SK-N-SH (cell line): ENCODE measurements around the gene STRIP2. TPM values are rescaled to one million over a fixed set of nuclear protein-coding genes. Genes with fewer than 3 reads are reported as not detected.
"Not testable (repeated sequence)": the region's sequence is repeated elsewhere in the genome, so short reads cannot be mapped to it uniquely, and the experiment has no call there.

ENCODE experiments used
- CTCF ChIA-PET: fragments of 300-600, 350-600 bp; formaldehyde crosslinking; extraction: SDS; loops from one replicate; lab custom pipeline; 2021; lab: Yijun Ruan, JAX
- POLR2A ChIA-PET: fragments of 350-600 bp; sonication (Branson Sonifier 250); formaldehyde crosslinking; extraction: SDS; loops from one replicate; lab custom pipeline; 2020; ENCODE audit warnings: antibody characterized with exemption, inconsistent platforms; lab: Yijun Ruan, JAX
- DNase-seq: peaks from one replicate; pipeline ENCODE4 v3.0.0; 2012
- H2AFZ ChIP-seq: fragments of 200-600 bp; sonication (generic); 2 replicates; pipeline ENCODE4 v1.8.1; 2016; ENCODE audit warnings: antibody characterized with exemption, mild to moderate bottlenecking, low read depth
- H3F3A ChIP-seq: fragments of 200-600 bp; sonication (generic); replicated peaks from 2 replicates; pipeline ENCODE3; 2016; ENCODE audit warnings: antibody characterized with exemption, mild to moderate bottlenecking; ENCODE audit not compliant: insufficient read depth
- H3K27ac ChIP-seq, 2 experiments: fragments of 200-500 bp in 1 of 2; fragments of 200-600 bp in 1 of 2; sonication (Bioruptor generic) in 1 of 2; sonication (generic), shearing (Covaris generic) in 1 of 2; 2 replicates each; pipeline versions ENCODE4 v1.5.1 to v1.6.1; 2014 to 2016; ENCODE audit warnings: low read depth in 2 of 2, inconsistent platforms in 1 of 2, low read length in 1 of 2, mild to moderate bottlenecking in 1 of 2, mixed read lengths in 1 of 2
- H3K27me3 ChIP-seq: fragments of 200-600 bp; sonication (generic), shearing (Covaris generic); 2 replicates; pipeline ENCODE4 v1.6.1; 2016; ENCODE audit warnings: mixed run types; ENCODE audit not compliant: insufficient read depth
- H3K36me3 ChIP-seq, 2 experiments: fragments of 200-500 bp in 1 of 2; fragments of 200-600 bp in 1 of 2; sonication (Bioruptor generic) in 1 of 2; sonication (generic) in 1 of 2; replicated peaks in 1 of 2; 2 replicates each; pipeline versions ENCODE3 to v1.5.1; 2014 to 2016; ENCODE audit warnings: low read length in 1 of 2, mild to moderate bottlenecking in 1 of 2; ENCODE audit not compliant: insufficient read depth in 2 of 2, control insufficient read depth in 1 of 2
- H3K4me1 ChIP-seq, 2 experiments: fragments of 200-500 bp in 1 of 2; fragments of 200-600 bp in 1 of 2; sonication (Bioruptor generic) in 1 of 2; sonication (generic), shearing (Covaris generic) in 1 of 2; 2 replicates each; pipeline versions ENCODE4 v1.5.1 to v1.6.1; 2014 to 2016; ENCODE audit warnings: low read depth in 1 of 2, low read length in 1 of 2, mixed run types in 1 of 2; ENCODE audit not compliant: insufficient read depth in 2 of 2, control insufficient read depth in 1 of 2
- H3K4me2 ChIP-seq: fragments of 200-600 bp; sonication (generic), shearing (Covaris generic); 2 replicates; pipeline ENCODE4 v1.6.1; 2017; ENCODE audit warnings: mixed run types
- H3K4me3 ChIP-seq, 2 experiments: fragments of 200-500 bp in 1 of 2; fragments of 200-600 bp in 1 of 2; sonication (Bioruptor generic) in 1 of 2; sonication (generic), shearing (Covaris generic) in 1 of 2; 2 replicates each; pipeline versions ENCODE4 v1.5.1 to v1.8.1; 2014 to 2016; ENCODE audit warnings: low read depth in 2 of 2, inconsistent platforms in 1 of 2, low read length in 1 of 2, mild to moderate bottlenecking in 1 of 2, mixed read lengths in 1 of 2, moderate library complexity in 1 of 2
- H3K79me2 ChIP-seq: fragments of 200-600 bp; sonication (generic); 2 replicates; pipeline ENCODE4 v1.8.1; 2017; ENCODE audit warnings: mild to moderate bottlenecking; ENCODE audit not compliant: insufficient read depth
- H3K9ac ChIP-seq: fragments of 200-600 bp; sonication (generic); 2 replicates; pipeline ENCODE4 v1.6.1; 2017; ENCODE audit warnings: mixed run types
- H3K9me2 ChIP-seq: fragments of 200-600 bp; sonication (generic); 2 replicates; pipeline ENCODE4 v1.6.1; 2017; ENCODE audit warnings: mixed run types
- H3K9me3 ChIP-seq: fragments of 200-600 bp; sonication (generic); 2 replicates; pipeline ENCODE4 v1.6.1; 2017; ENCODE audit warnings: mixed run types, mild to moderate bottlenecking, moderate library complexity
- H4K20me1 ChIP-seq: fragments of 200-600 bp; sonication (generic); 2 replicates; pipeline ENCODE4 v1.6.1; 2017; ENCODE audit warnings: mild to moderate bottlenecking, mixed run types; ENCODE audit not compliant: insufficient read depth
- GABPA ChIP-seq: IDR thresholded peaks from 2 replicates; pipeline ENCODE4 v1.4.0; 2012; ENCODE audit warnings: low read depth, mild to moderate bottlenecking
- IRF3 ChIP-seq: fragments of 150-350 bp; IDR thresholded peaks from 2 replicates; pipeline ENCODE4 v1.6.1; 2016; ENCODE audit warnings: mild to moderate bottlenecking, low read depth, low read length
- NFIC ChIP-seq: IDR thresholded peaks from 2 replicates; pipeline ENCODE4 v1.4.0; 2012; ENCODE audit warnings: borderline replicate concordance
- SIN3A ChIP-seq: IDR thresholded peaks from 2 replicates; pipeline ENCODE4 v1.6.1; 2012; ENCODE audit warnings: low read depth, mild to moderate bottlenecking, low read length, moderate library complexity, borderline replicate concordance
- SMC3 ChIP-seq: IDR thresholded peaks from 2 replicates; pipeline ENCODE4 v1.6.1; 2012; ENCODE audit warnings: low read depth, low read length, improper control_type of control experiment
- ZBTB33 ChIP-seq: IDR thresholded peaks from 2 replicates; pipeline ENCODE4 v1.4.0; 2012; ENCODE audit warnings: low read depth, borderline replicate concordance
- WGBS: methylation state at CpG from one replicate; pipeline ENCODE4 v1.1.6; 2017; ENCODE audit warnings: low lambda C conversion rate; 5-methylcytosine and 5-hydroxymethylcytosine counted together
- polyA plus RNA-seq, 3 experiments: library from polyadenylated mRNA; depleted of rRNA; stranded (reverse); fragments of >200 nt; gene quantifications; 2 replicates each; pipeline ENCODE4 v1.2.3, GENCODE V29; 2012

STRIP2 gene
- polyA plus RNA-seq, 1 of the 3 experiments (the other 2 are of a cell fraction): 4.9 TPM

- CTCF ChIA-PET: interaction anchor here (0.7 kb wide), 1 partner anchor 24 kb away, joined by 3 read pairs; no protein-coding TSS in a partner anchor
- H3K9me2 ChIP-seq, H3K9ac ChIP-seq, H4K20me1 ChIP-seq, H3K79me2 ChIP-seq, H3F3A ChIP-seq, H3K4me3 ChIP-seq, DNase-seq, H3K27ac ChIP-seq, H3K4me1 ChIP-seq, H3K27me3 ChIP-seq, H3K4me2 ChIP-seq, POLR2A ChIA-PET, H3K9me3 ChIP-seq, H2AFZ ChIP-seq: not testable (repeated sequence)
- WGBS: 93% methylated on average over 6 of the region's 6 CpGs
- peaks cover 0 to 15% of the 10 kb centered on the region in 2 experiments for H3K36me3 ChIP-seq
Measured at GRCh38 chr7:129447445-129447844, 13.2 kb downstream of the STRIP2 start.

GRCh38 chr7:129448608-129449007 is 14.4 kb downstream of the STRIP2 start:
- H3K4me1 ChIP-seq, H3K9me3 ChIP-seq, H3K79me2 ChIP-seq, H3K9ac ChIP-seq, H3K27me3 ChIP-seq, H3K27ac ChIP-seq, H4K20me1 ChIP-seq, H2AFZ ChIP-seq, H3F3A ChIP-seq, POLR2A ChIA-PET, H3K4me3 ChIP-seq, H3K4me2 ChIP-seq, H3K9me2 ChIP-seq, DNase-seq: not testable (repeated sequence)
- CTCF ChIA-PET: interaction anchor here (1.6 kb wide), 2 partner anchors 21 to 64 kb away, joined by 3 read pairs; no protein-coding TSS in a partner anchor
- H3K36me3 ChIP-seq: peaks cover 0 to 17% of the 10 kb centered on the region in 2 experiments
- 61% methylated on average over 2 of the region's 2 CpGs for WGBS

- ChIA-PET POLR2A (no interaction called here), CTCF (interaction anchor here (1.0 to 1.4 kb wide), 3 partner anchors 14 to 193 kb away, joined by 3 to 5 read pairs (median 5); no protein-coding TSS in a partner anchor)
- Histone ChIP-seq H3K79me2 (no peaks in the 10 kb centered on the region), H3K4me2 (no peak overlapping the region), H3K4me1 (no peaks in the 10 kb centered on the region), H3F3A (no peaks in the 10 kb centered on the region), H3K36me3 (peaks cover 0 to 19% of the 10 kb centered on the region in 2 experiments), H3K4me3 (no peak overlapping the region)
- TF ChIP-seq IRF3 (no peak), ZBTB33 (no peak), SMC3 (no peak), GABPA (no peak), SIN3A (no peak), NFIC (no peak)
- TF ChIP-seq, all 33 proteins: peak for 0
- Histone ChIP-seq H3K27me3 (no peaks in the 10 kb centered on the region), H3K27ac (no peak overlapping the region), H3K9ac (no peak overlapping the region), H3K9me3 (0 out of 2 replicates have a peak, but pooled peaks cover 4% of the 10 kb centered on the region), H3K9me2 (no peaks in the 10 kb centered on the region), H2AFZ (no peak overlapping the region), H4K20me1 (no peaks in the 10 kb centered on the region)
- no peak for DNase-seq
Measured at GRCh38 chr7:129450295-129450694, 16.1 kb downstream of the STRIP2 start.
